GM10248 (cell line): Measurements from ENCODE around the gene VWA5B1.
"Not testable (repeated sequence)": the region's sequence is repeated elsewhere in the genome, so short reads cannot be mapped to it uniquely, and the experiment has no call there.

Experiments
- CTCF ChIA-PET: fragments of 300-600 bp; sonication (Branson Sonifier 250); formaldehyde crosslinking; extraction: SDS; loops from one replicate; lab custom pipeline; 2021; ENCODE audit warnings: antibody characterized with exemption; lab: Yijun Ruan, JAX
- POLR2A ChIA-PET: fragments of 350-650 bp; sonication (Branson Sonifier 250); formaldehyde crosslinking; extraction: SDS; loops from one replicate; lab custom pipeline; 2020; ENCODE audit warnings: antibody characterized with exemption; lab: Yijun Ruan, JAX
- DNase-seq: peaks from one replicate; pipeline ENCODE4 v3.0.0; 2012; ENCODE audit errors: extremely low spot score
- CTCF ChIP-seq: IDR thresholded peaks from 2 replicates; pipeline ENCODE4 v1.5.1; 2012; ENCODE audit warnings: mild to moderate bottlenecking, low read depth; ENCODE audit errors: extremely low read depth, missing control alignments, control extremely low read depth

VWA5B1 gene

GRCh38 chr1:20285510-20285909 lies 5.2 kb upstream of the VWA5B1 start:
- no peak for TF ChIP-seq CTCF
- CTCF ChIA-PET: no interaction called here
- POLR2A ChIA-PET: no interaction called here

GRCh38 chr1:20287696-20288095 lies 3.0 kb upstream of the VWA5B1 start:
- DNase-seq, POLR2A ChIA-PET, CTCF ChIA-PET: not testable (repeated sequence)

More at GRCh38 chr1:20285510-20285909, 5.2 kb upstream of the VWA5B1 start:
- DNase-seq: no peak

- DNase-seq: no peak
- POLR2A ChIA-PET: no interaction called here
- CTCF ChIA-PET: no interaction called here
Measured at GRCh38 chr1:20291645-20292084, 990 bp downstream of the VWA5B1 start.

GRCh38 chr1:20298626-20299025 lies 8.0 kb downstream of the VWA5B1 start:
- DNase-seq: no peak
- ChIA-PET POLR2A (no interaction called here), CTCF (no interaction called here)
- no peak for TF ChIP-seq CTCF

More at GRCh38 chr1:20291645-20292084, 990 bp downstream of the VWA5B1 start:
- TF ChIP-seq CTCF: no peak

- ChIA-PET POLR2A (no interaction called here), CTCF (no interaction called here)
- no peak for TF ChIP-seq CTCF
- no peak for DNase-seq
Measured at GRCh38 chr1:20301463-20302107, 10.9 kb downstream of the VWA5B1 start.

GRCh38 chr1:20302108-20302471 lies 11.4 kb downstream of the VWA5B1 start:
- no peak for DNase-seq
- ChIA-PET CTCF (no interaction called here), POLR2A (no interaction called here)
- TF ChIP-seq CTCF: no peak

- CTCF ChIA-PET: no interaction called here
- POLR2A ChIA-PET: no interaction called here
Measured at GRCh38 chr1:20307026-20307425, 16.4 kb downstream of the VWA5B1 start.

More at GRCh38 chr1:20307026-20307425, 16.4 kb downstream of the VWA5B1 start:
- no peak for TF ChIP-seq CTCF
- DNase-seq: no peak
